Spinal cord (tissue), 10 donors: ENCODE measurements around the gene PLAC1. TPM values are rescaled to one million over a fixed set of nuclear protein-coding genes. Genes with fewer than 3 reads are reported as not detected.
A peak's percentile ranks its signal among the peaks of the same experiment; 100 is the strongest.

ENCODE experiments used
- DNase-seq, 6 donors: peaks; one replicate each; pipeline versions ENCODE4 v3.0.0 to v3.0.0-alpha.2; 2013 to 2015; ENCODE audit warnings: low spot score in 6 of 6, low read depth in 4 of 6
- H3K27ac ChIP-seq: one replicate; pipeline ENCODE4 v1.5.1; 2013; ENCODE audit warnings: low read depth, low read length, control low read depth
- H3K27me3 ChIP-seq: one replicate; pipeline ENCODE4 v1.6.1; 2013; ENCODE audit warnings: low read length; ENCODE audit not compliant: control insufficient read depth, insufficient read depth
- H3K36me3 ChIP-seq: one replicate; pipeline ENCODE4 v1.6.1; 2013; ENCODE audit warnings: low read length; ENCODE audit not compliant: control insufficient read depth, insufficient read depth
- H3K4me1 ChIP-seq: one replicate; pipeline ENCODE4 v1.6.1; 2013; ENCODE audit warnings: low read length; ENCODE audit not compliant: control insufficient read depth, insufficient read depth
- H3K4me3 ChIP-seq: one replicate; pipeline ENCODE4 v1.5.1; 2013; ENCODE audit warnings: low read depth, low read length, control low read depth
- H3K9me3 ChIP-seq: one replicate; pipeline ENCODE4 v1.6.1; 2013; ENCODE audit warnings: low read length; ENCODE audit not compliant: control insufficient read depth, insufficient read depth
- WGBS: methylation state at CpG from one replicate; pipeline ENCODE4 v1.1.5; 2013; ENCODE audit warnings: missing lambda C conversion rate; ENCODE audit not compliant: insufficient coverage; 5-methylcytosine and 5-hydroxymethylcytosine counted together
- polyA plus RNA-seq, 2 donors: library from polyadenylated mRNA; unstranded; fragments of 120-200 nt; gene quantifications; one replicate each; pipeline ENCODE4 v1.2.1, GENCODE V29; 2013; ENCODE audit not compliant: insufficient read length in 2 of 2
- total RNA-seq, 2 donors: library from RNA; depleted of rRNA in 1 of 2; stranded (reverse); fragments of 120-200 nt in 1 of 2; fragments of >200 nt in 1 of 2; gene quantifications; one replicate each; pipeline versions ENCODE4 v1.2.3 to v1.2.4, GENCODE V29; 2013 to 2014
- donor health status: healthy.

Gene PLAC1
- total and polyA plus RNA-seq, 4 donors: 0.59 to 1.4 (median 0.74) TPM; not detected in 1

DNA sequence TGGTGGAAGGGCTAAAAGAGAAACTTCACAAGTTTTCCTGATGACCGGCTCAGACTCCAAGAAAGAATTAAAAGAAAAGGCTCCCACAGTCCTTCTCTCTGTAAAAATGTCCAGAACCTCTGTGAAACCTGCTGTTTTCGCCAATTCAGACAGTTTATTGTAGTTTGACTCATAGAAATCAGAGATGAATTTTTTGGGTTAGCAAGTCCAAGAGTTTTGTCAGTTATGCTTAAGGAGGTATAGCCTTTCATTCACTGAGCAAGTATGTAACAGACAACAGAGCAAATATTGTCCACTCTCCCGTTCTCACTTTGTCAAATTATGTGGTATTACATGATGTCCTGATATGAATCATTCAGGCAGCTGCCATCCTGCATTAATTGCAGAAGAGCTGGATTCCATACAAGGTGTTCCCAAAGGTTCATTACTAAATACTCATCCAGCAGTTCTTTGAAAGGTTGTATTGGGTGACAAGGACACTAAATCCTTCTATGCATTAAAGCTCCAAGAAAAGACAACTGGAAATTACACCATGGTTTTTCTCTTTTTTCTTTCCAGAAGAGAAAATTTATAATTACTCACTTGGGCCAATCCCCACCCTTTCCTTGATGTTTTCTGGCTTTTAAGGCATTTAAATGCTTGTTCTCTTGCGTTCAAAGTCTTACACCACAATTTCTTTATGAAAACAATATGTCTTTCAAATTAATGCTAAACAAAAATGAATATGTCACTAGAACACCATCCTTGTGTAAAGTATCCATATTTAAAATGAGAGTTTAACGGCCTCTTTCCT is 30.0 kb upstream of the PLAC1 start:
- Histone ChIP-seq H3K27ac (no peak overlapping the region), H3K4me3 (no peak overlapping the region), H3K36me3 (no peaks in the 10 kb centered on the region), H3K9me3 (no peaks in the 10 kb centered on the region), H3K27me3 (peaks cover 2% of the 10 kb centered on the region), H3K4me1 (no peaks in the 10 kb centered on the region)
- 100% methylated on average over 1 of the region's 5 CpGs for WGBS
- DNase-seq: no peak

DNA sequence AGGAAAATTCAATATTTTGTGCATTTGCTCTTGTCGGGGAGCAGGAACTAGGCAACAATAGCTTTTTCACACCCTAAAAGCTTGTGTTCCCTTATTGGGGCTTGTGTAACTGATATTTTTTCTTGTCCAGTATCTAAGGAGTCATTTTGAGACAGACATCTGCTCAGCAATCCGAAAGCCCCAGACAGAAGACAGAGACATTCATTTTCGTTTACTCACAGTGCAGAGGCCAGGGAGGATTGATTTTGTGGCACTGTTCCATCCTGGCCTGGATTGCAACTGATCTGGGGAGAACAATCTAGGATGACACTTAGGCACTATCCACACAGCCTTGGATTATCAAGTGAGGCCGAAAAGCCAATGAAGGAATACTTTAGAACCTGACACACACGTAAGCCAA is 27.4 kb upstream of the PLAC1 start:
- no peak for DNase-seq
- WGBS: 50% methylated on average over 1 of the region's 5 CpGs
- H3K27ac ChIP-seq: no peak overlapping the region
- H3K27me3 ChIP-seq: peaks cover 2% of the 10 kb centered on the region
- no peak overlapping the region for H3K4me3 ChIP-seq
- H3K4me1 ChIP-seq: no peaks in the 10 kb centered on the region
- no peaks in the 10 kb centered on the region for H3K9me3 ChIP-seq
- H3K36me3 ChIP-seq: no peaks in the 10 kb centered on the region

DNA sequence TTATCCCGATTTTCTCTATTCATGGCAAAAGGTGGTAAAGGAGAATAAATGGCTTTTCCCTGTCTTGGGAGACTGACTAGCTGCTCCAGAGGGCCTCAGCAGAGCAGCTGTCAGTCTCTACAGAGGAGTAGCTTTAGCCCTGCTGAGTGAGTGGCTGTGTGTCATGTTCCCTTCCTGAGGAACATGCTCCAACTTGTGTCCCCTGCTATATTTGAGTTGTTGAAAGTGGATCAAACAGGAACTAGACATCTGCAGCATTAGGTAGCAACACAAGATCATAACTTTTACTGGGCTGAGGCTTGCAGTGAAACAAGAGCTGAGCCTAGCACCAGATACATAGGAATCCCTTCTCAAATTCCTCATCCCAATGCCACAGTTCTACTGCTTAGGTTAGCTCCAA is 26.7 kb upstream of the PLAC1 start:
- Histone ChIP-seq H3K9me3 (no peaks in the 10 kb centered on the region), H3K4me3 (no peak overlapping the region), H3K27ac (no peak overlapping the region), H3K36me3 (no peaks in the 10 kb centered on the region), H3K27me3 (peaks cover 2% of the 10 kb centered on the region), H3K4me1 (no peaks in the 10 kb centered on the region)
- WGBS: no CpG with 5 or more reads among the region's 1 CpG
- DNase-seq: no peak

DNA sequence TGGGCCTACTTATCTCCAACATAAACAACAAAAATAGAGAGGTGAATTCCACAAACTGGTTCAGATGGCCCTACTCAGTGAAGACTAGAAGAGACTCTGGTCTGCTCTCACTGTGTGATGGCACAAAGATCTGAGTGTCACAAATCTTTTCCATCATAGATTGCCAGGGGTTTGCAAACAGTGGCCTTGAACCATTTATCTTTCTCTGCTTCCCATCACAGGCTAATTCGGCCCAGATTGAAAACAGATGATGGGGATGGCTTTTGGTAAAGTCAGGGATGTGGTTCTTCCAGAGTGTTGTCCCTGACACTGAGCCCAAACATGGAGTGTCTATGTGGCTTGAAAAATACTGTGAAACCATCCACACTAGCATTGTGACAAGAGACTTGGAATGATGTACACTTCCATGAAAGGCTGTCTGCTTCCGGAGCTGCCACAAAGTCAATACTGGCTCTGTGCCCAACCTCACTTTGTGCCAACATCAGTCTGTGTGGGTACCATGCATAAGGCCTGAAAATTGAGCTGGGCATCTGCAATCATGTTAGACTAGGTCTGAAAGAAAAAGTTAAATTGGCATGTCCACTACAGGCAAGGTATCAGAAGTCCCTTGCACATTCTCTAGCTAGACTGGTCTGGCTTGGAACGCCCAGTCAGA is 25.2 kb upstream of the PLAC1 start:
- H3K27ac ChIP-seq: no peak overlapping the region
- DNase-seq: peak in 3 of 6 donors; percentile 2 to 48 (median 17)
- H3K9me3 ChIP-seq: no peaks in the 10 kb centered on the region
- 78% methylated on average over 1 of the region's 3 CpGs for WGBS
- H3K4me1 ChIP-seq: no peaks in the 10 kb centered on the region
- peaks cover 2% of the 10 kb centered on the region for H3K27me3 ChIP-seq
- no peaks in the 10 kb centered on the region for H3K36me3 ChIP-seq
- H3K4me3 ChIP-seq: no peak overlapping the region

DNA sequence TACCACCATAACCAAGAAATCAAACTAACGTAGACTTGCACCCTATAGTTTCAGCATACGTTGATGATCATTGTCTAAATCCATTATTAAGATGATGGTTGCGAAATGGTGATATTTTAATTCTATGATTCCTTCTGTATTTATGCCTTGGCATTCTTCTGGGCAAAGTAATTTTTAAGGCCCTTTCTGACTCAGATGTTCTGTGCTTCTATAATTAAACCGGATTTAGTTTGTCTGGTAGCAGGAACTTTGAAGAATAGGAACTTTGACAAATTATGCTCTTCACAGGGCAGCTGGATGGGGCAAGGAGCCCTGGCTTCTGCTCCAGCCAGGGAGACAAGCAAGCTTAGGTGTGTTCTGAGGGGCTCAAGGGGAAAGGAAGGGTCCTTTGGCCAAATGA is 23.8 kb upstream of the PLAC1 start:
- no peaks in the 10 kb centered on the region for H3K9me3 ChIP-seq
- 78% methylated on average over 1 of the region's 4 CpGs for WGBS
- DNase-seq: no peak
- peaks cover 2% of the 10 kb centered on the region for H3K27me3 ChIP-seq
- no peaks in the 10 kb centered on the region for H3K4me1 ChIP-seq
- H3K27ac ChIP-seq: no peak overlapping the region
- no peaks in the 10 kb centered on the region for H3K36me3 ChIP-seq
- no peak overlapping the region for H3K4me3 ChIP-seq

DNA sequence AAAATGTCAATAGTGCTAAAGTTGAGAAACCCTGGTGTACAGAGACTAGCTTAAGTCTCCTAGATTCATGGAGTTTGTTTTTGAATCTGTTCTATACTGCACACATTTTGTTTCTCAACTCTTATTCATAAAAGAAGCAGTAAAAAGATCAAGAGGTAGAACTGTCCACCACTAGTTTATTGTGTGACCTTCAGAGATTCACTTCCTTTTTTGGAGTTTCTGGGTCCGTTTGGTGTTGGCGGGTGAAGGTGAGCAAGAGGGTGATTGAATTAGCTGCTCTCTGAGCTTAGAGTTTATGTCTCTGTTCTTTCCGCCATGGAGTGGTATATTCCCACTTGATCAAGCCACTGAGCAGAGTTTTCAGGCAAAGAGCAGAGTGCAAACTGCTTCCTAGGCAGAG is 21.4 kb upstream of the PLAC1 start:
- Histone ChIP-seq H3K4me1 (no peaks in the 10 kb centered on the region), H3K4me3 (no peak overlapping the region), H3K27me3 (peaks cover 2% of the 10 kb centered on the region), H3K27ac (peak overlapping the region; percentile 10), H3K36me3 (no peaks in the 10 kb centered on the region), H3K9me3 (no peaks in the 10 kb centered on the region)
- WGBS: 50% methylated on average over 3 of the region's 3 CpGs
- no peak for DNase-seq

DNA sequence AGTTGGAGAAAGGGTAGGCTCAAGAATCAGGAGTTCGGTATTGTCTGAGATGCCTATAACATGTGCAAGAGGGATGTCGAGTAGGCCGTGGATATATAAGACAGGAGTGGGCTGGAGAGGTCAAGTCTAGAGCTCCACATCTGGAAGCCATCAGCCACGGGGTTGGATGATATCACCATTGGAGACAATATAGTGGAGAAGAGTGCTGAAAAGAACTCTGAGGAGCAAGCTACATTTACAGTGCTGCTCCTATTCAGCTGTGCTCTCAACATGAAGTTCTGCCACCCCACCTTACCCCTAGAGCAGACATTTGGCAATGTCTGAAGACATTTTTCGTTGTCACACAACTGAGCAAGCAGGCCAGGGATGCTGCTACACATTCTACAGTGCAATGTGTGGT is 20.9 kb upstream of the PLAC1 start:
- no peaks in the 10 kb centered on the region for H3K4me1 ChIP-seq
- H3K4me3 ChIP-seq: no peak overlapping the region
- peaks cover 2% of the 10 kb centered on the region for H3K27me3 ChIP-seq
- H3K36me3 ChIP-seq: no peaks in the 10 kb centered on the region
- 67% methylated on average over 4 of the region's 5 CpGs for whole genome bisulfite sequencing
- DNase-seq: no peak
- H3K27ac ChIP-seq: peak overlapping the region; percentile 10
- H3K9me3 ChIP-seq: no peaks in the 10 kb centered on the region

DNA sequence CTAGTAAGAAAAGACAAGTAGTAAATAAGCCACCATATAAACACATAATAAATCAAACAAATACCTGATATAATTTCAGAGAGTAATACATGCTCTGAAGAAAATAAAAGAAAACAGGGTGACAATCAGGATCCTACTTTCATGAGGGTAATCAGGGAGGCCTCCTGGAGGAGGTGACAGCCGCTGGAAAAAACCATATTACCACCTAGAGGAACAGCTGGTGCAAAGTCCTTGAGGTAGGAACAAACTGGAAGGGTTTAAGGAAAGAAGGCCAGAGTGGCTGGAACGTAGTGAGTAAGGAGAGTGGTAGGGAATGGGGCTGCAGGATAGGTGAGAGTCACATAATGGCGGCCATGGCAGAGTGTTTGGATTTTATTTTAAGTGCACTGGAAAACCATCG is 19.1 kb upstream of the PLAC1 start:
- no peaks in the 10 kb centered on the region for H3K9me3 ChIP-seq
- DNase-seq: no peak
- no peaks in the 10 kb centered on the region for H3K27me3 ChIP-seq
- H3K4me3 ChIP-seq: no peak overlapping the region
- WGBS: 75% methylated on average over 3 of the region's 4 CpGs
- no peaks in the 10 kb centered on the region for H3K4me1 ChIP-seq
- H3K27ac ChIP-seq: no peak overlapping the region
- no peaks in the 10 kb centered on the region for H3K36me3 ChIP-seq

DNA sequence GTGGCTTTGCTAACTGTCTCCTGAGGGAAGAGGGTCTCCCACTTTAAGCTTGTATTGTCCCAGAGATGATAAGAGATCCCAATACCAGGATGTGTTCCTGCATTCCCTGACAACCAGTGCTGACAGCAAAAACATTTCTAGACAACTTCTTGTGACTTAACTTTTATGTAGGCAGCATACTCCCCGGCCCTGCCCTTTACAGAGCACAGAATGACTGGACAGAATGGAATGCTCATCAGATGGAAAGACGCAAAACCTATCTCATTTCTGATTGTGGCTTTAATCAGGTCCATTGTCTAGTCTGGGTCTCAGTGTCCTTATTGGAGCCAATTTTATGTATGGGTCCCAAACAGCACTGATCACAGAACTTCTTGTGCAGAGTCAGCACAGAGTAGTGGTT is 18.2 kb upstream of the PLAC1 start:
- Histone ChIP-seq H3K4me3 (no peak overlapping the region), H3K4me1 (no peaks in the 10 kb centered on the region), H3K27ac (no peak overlapping the region), H3K27me3 (no peaks in the 10 kb centered on the region), H3K36me3 (no peaks in the 10 kb centered on the region), H3K9me3 (no peaks in the 10 kb centered on the region)
- DNase-seq: no peak
- WGBS: 88% methylated on average over 2 of the region's 2 CpGs

DNA sequence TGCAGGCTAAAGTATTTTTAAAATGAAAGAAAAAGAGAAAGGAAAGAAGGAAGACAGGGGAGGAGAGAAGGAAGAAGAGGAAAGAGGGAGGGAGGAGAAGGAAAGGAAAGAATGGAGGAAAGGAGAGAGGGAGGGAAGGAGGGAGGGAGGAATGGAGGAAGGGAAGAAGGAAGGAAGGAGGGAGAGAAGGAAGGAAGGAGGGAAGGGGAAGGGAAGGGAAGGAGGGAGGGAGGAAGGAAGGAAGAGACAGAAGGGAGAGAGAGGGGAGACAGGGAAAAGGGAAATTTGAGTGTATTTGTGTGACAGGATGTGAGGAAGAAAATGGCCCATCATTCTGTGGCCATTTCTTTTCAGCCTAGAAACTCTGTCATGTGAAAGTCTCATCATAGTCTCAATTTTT is 14.9 kb upstream of the PLAC1 start:
- no peaks in the 10 kb centered on the region for H3K9me3 ChIP-seq
- no peaks in the 10 kb centered on the region for H3K4me1 ChIP-seq
- H3K36me3 ChIP-seq: no peaks in the 10 kb centered on the region
- no peak overlapping the region for H3K27ac ChIP-seq
- no peak overlapping the region for H3K4me3 ChIP-seq
- no peak for DNase-seq
- H3K27me3 ChIP-seq: no peaks in the 10 kb centered on the region
